Prostate gland (tissue), 2 donors: ENCODE measurements around the gene SSC5D. TPM values are rescaled to one million over a fixed set of nuclear protein-coding genes. Genes with fewer than 3 reads are reported as not detected.

ENCODE experiments used
- DNase-seq: peaks from one replicate; pipeline ENCODE4 v3.0.0-alpha.2; 2019; ENCODE audit warnings: low spot score
- H3K27ac ChIP-seq, 2 donors: fragments of 200-600 bp; sonication (generic); 2 replicates each; pipeline ENCODE4 v1.5.1; 2017 to 2019
- H3K27me3 ChIP-seq: fragments of 200-600 bp; sonication (generic); replicated peaks from 2 replicates; pipeline ENCODE4 v1.5.1; 2019; ENCODE audit not compliant: insufficient read depth
- H3K36me3 ChIP-seq, 2 donors: fragments of 200-600 bp; sonication (generic); 1 replicate in 1 of 2; 2 replicates in 1 of 2; pipeline versions ENCODE4 v1.5.1 to v1.8.1; 2017 to 2019
- H3K4me1 ChIP-seq: fragments of 200-600 bp; sonication (generic); replicated peaks from 2 replicates; pipeline ENCODE4 v1.5.1; 2019
- H3K4me3 ChIP-seq, 2 donors: fragments of 200-600 bp; sonication (generic); 2 replicates each; pipeline ENCODE4 v1.5.1; 2017 to 2019
- H3K9me3 ChIP-seq: fragments of 200-600 bp; sonication (generic); 2 replicates; pipeline ENCODE4 v1.5.1; 2017
- POLR2A ChIP-seq: fragments of 450-650 bp; IDR thresholded peaks from one replicate; pipeline ENCODE4 v1.6.1; 2016; ENCODE audit warnings: antibody characterized with exemption, mild to moderate bottlenecking
- POLR2AphosphoS5 ChIP-seq: sonication (generic); formaldehyde crosslinking; IDR thresholded peaks from one replicate; pipeline ENCODE4 v1.6.1; 2017; ENCODE audit warnings: antibody characterized with exemption
- WGBS: methylation state at CpG from one replicate; pipeline ENCODE4 v1.1.5; 2018; 5-methylcytosine and 5-hydroxymethylcytosine counted together
- intact Hi-C: fragments of 100-400 bp; cut with DNase I; formaldehyde crosslinking; loops from one replicate; pipeline ENCODE4 v1.14.2; 2022
- total RNA-seq, 2 donors: library from RNA; depleted of rRNA; stranded (reverse); fragments of >200 nt; gene quantifications; one replicate each; pipeline ENCODE4 v1.1.0, GENCODE V29; 2016
- TF ChIP-seq, protein P1 (sequence below), 4 experiments: fragments of 200-600 bp in 2 of 4; fragments of 450-650 bp in 2 of 4; sonication (generic) in 2 of 4; IDR thresholded peaks; 1 replicate in 3 of 4; 2 replicates in 1 of 4; pipeline ENCODE4 v1.5.1; 2016 to 2019; ENCODE audit warnings: antibody characterized with exemption in 4 of 4, mild to moderate bottlenecking in 2 of 4, moderate library complexity in 2 of 4

Gene SSC5D
- total RNA-seq, 2 donors from 2014 or later, result 5.6 to 8.6 TPM

DNA sequence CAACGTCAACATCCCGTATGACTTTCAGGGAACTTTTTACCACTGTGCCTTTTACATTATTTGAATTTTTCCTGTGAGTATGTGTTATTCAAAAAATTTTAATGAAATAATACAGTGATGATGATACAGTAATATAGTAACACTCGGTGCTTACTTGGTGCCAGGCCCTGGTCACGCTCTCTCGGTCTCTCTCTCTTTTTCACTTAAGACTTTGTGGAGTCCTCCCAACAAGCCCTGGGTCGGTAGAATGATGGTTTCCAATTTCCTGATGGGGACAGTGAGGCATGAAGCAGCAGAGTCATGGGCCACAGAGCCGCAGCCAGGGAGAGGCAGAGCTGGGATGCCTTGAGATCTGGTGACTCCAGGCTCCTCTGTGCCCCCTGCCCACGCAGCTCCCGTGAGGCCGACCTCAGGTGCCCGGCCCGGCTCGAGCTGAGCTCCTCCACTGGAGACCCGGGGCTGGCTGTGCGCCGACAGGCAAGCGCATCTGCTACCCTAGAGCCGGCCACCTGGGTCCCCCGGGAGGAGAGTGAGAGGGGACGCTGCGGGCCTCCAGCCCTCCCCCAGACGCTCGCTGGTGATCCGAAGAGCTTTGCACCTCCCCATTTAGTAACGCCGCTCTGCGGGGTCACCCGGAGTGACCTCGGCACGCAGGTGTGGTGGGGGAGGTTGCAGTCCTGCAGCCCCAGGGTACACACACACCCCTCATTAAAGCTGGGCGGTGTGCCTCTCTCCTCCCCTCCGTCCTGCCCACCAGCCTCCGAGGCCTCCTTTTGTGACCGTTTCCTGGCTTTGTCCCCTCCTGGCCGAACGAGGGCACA lies 61.5 kb downstream of the SSC5D start:
- 19% methylated on average over 33 of the region's 36 CpGs for whole genome bisulfite sequencing
- no peak for DNase-seq
- Histone ChIP-seq H3K4me1 (no peaks in the 10 kb centered on the region), H3K36me3 (no peaks in the 10 kb centered on the region), H3K4me3 (no peak overlapping the region), H3K9me3 (no peaks in the 10 kb centered on the region), H3K27ac (no peak overlapping the region), H3K27me3 (no peaks in the 10 kb centered on the region)
- TF ChIP-seq, protein P1, sequence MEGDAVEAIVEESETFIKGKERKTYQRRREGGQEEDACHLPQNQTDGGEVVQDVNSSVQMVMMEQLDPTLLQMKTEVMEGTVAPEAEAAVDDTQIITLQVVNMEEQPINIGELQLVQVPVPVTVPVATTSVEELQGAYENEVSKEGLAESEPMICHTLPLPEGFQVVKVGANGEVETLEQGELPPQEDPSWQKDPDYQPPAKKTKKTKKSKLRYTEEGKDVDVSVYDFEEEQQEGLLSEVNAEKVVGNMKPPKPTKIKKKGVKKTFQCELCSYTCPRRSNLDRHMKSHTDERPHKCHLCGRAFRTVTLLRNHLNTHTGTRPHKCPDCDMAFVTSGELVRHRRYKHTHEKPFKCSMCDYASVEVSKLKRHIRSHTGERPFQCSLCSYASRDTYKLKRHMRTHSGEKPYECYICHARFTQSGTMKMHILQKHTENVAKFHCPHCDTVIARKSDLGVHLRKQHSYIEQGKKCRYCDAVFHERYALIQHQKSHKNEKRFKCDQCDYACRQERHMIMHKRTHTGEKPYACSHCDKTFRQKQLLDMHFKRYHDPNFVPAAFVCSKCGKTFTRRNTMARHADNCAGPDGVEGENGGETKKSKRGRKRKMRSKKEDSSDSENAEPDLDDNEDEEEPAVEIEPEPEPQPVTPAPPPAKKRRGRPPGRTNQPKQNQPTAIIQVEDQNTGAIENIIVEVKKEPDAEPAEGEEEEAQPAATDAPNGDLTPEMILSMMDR (IDR thresholded peaks at IDR 0.05), result no peak
- TF ChIP-seq POLR2A, result no peak
- no peak for TF ChIP-seq POLR2AphosphoS5
- intact Hi-C loops, result no loop called here

DNA sequence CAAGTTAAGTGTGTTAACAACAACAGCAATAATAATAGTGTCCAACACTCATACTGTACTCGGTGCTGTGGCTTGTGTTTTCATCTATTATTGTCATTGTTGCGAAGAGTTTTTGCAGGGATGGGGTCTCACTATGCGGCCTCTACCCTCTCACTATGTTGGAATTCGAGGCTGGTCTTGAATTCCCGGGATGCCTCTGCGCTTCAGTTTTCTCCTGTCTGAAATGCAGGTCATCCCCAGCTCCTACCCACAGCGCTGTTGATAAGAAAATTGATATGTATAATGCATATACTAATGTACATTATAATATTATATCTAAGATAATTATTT lies 62.0 kb downstream of the SSC5D start:
- DNase-seq, result no peak
- Histone ChIP-seq H3K9me3 (no peaks in the 10 kb centered on the region), H3K27me3 (no peaks in the 10 kb centered on the region), H3K27ac (no peak overlapping the region), H3K4me1 (no peaks in the 10 kb centered on the region), H3K4me3 (no peak overlapping the region), H3K36me3 (no peaks in the 10 kb centered on the region)
- 65% methylated on average over 7 of the region's 7 CpGs for WGBS
- intact Hi-C loops, result no loop called here
- TF ChIP-seq POLR2AphosphoS5 (no peak), POLR2A (no peak)
- TF ChIP-seq, protein P1 (IDR thresholded peaks at IDR 0.05), result no peak

GRCh38 chr19:55552206-55552605 lies 64.0 kb downstream of the SSC5D start:
- Histone ChIP-seq H3K9me3 (no peaks in the 10 kb centered on the region), H3K27me3 (no peaks in the 10 kb centered on the region), H3K27ac (no peak overlapping the region), H3K4me1 (no peaks in the 10 kb centered on the region), H3K36me3 (no peaks in the 10 kb centered on the region), H3K4me3 (no peak overlapping the region)
- TF ChIP-seq POLR2AphosphoS5 (no peak), POLR2A (no peak)
- TF ChIP-seq, protein P1 (IDR thresholded peaks at IDR 0.05), result no peak
- DNase-seq, result no peak
- WGBS, result 50% methylated on average over 5 of the region's 5 CpGs
- intact Hi-C loops, result no loop called here

DNA sequence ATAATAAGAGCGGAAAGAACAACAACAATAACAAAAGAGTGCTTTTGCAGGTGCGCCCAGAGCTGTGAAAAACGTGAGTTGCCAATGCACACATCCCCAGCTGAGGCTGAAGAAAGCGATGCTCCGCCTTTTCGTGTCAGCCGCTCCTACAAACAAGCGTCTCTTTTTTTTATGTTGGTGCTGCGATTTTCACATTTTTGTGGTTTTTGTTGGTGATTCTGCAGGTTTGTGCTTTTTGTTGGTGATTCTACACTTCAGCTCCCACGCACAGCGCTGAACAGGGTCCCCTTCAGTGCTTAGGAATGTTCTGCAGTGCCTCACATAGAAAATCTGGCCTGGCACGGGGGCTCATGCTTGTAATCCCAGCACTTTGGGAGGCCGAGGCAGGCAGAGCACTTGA lies 64.4 kb downstream of the SSC5D start:
- H3K4me3 ChIP-seq, result no peak overlapping the region
- no peaks in the 10 kb centered on the region for H3K9me3 ChIP-seq
- H3K27ac ChIP-seq, result no peak overlapping the region
- DNase-seq, result no peak
- intact Hi-C loops, result no loop called here
- TF ChIP-seq POLR2A (no peak), POLR2AphosphoS5 (no peak)
- TF ChIP-seq, protein P1 (IDR thresholded peaks at IDR 0.05), result no peak
- H3K36me3 ChIP-seq, result no peaks in the 10 kb centered on the region
- 27% methylated on average over 13 of the region's 13 CpGs for WGBS
- H3K27me3 ChIP-seq, result no peaks in the 10 kb centered on the region
- H3K4me1 ChIP-seq, result no peaks in the 10 kb centered on the region
